GM18870 (cell line): ENCODE measurements around the gene TOR1A.
A peak's percentile ranks its signal among the peaks of the same experiment; 100 is the strongest.
"Not testable (repeated sequence)": the region's sequence is repeated elsewhere in the genome, so short reads cannot be mapped to it uniquely, and the experiment has no call there.

Experiments used
- ATAC-seq: cut with Tn5 transposase; IDR thresholded peaks from one replicate; pipeline ENCODE4 v1.9.1; 2021; ENCODE audit warnings: moderate library complexity; ENCODE audit not compliant: unreplicated experiment

The TOR1A gene

DNA sequence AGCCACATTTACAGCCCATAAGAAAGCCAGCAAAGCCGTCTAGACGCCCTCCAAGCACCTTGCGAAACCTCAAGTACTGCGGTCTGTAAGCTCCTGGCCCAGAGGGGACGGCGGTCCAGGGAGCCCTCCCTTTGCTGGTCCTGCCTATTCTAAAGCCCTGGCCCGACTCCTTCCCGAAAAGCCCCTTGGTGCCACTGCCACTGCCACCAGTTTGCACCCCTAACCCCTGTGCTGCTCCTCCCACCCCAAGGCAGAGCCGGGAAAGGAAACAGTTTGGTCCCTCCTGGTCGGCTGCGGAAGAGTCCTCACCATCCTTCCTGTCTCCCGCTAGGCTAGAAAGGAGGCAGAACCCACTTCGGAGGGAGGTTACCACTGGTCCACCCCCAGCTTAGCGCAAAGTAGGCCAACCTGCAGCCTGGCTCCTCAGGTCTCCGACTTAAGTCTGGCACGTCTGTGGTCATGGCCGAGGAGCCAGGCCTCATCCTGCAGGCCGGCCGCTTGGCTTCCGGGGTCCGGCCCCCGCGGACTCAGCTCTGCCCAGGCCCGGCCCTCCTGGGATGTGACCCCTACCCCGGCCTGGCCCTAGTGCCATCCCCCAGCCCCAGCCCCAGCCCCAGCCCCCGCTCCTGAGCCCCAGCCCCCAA is 916 bp downstream of the TOR1A start:
- ATAC-seq: no peak

DNA sequence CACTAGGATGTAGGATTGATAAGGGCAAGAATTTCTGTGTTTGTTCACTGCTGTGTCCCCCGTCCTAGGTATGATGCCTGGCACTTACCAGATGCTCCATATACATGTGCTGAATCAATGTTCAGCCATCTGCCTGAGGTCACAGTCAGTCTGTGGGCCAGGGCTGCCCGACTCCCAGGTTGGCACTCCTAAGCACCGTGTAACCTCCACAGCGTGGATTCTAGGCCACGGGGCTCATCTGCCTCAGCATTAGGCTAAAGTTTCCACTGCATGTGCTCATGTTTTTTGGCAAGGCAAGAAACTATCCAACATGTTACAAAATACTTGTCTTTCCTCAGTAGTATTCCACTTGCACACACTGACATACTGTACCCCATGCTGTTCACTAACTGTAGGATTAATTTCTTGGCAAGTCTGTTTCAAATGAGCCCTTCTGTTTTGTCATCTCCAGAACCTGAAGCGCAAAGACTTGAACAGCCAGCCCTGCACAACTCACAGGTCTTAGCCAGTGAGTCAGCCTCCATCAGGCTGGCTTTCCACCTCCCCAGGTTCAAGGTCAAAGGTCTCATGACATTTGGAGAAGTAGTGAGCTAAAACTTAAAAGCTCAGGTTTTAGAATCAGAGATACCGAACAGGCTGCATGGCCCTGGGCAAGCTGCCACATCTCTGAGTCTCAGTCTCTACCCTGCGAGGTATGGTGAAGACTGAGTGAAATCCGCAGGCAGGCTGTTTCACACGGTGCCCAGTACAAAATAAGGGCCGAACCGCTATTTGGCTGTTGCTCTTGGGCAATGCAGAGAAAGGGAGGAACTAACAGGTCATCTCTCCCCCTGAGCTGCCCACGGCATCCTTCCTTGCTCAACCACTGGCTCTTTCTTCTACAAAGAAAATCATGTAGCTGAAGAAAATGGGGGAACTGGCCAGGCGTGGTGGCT is 7.2 kb downstream of the TOR1A start:
- ATAC-seq: no peak

DNA sequence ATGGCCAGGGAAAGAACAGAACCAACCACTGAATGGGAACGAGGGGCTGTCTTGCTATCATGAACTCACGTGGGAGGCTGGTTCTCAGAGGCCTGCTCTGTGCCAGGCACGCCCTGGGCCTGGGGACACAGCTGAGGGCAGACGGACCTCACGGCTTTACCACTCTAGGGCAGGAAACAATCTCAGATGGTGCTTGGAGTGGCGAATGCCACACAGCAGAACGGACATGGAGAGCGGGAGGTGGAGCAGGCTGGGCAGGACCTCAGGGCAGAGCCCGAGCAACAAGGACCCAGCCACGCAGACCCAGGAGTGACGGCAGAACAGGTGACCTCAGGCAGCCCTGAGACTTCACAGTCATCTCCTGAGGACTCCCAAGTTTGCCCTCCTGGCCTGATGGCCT is 8.7 kb downstream of the TOR1A start:
- no peak for ATAC-seq

DNA sequence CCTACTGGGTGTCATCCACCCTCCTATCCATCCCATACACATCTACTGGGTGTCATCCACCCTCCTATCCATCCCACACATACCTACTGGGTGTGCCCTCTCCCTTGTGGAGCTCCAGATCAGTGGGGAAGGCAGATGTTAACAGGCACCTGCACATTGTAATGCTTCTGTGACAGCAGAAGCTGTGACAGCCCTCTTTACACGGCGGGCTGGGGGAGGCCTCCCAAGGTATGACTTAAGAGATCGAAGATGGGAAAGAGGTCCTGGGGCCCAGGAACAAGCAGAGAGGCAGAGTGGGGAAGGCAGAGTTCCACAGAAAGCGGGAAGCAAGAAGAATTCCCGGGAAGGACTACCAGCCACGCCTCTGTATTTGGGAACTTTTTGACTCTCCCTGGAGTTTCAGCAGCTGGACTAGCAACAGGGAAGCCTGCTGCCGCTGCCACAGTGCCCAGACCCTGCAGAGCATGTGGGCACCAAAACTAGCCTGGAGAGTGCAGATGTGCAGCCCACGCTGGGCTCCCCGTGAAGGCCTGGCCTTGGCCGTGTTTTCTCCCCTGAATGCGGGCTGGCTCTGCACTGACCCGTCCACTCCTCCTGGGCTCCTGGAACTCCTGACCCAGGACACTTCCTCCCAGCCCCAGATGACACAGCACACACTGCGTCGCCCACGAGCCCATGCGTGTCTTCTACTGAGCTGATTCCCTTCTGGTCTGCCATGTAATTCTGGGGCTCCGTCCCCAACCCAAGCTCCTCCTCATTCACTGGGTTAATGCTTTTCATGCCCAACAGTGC is 9.3 kb downstream of the TOR1A start:
- ATAC-seq: no peak

DNA sequence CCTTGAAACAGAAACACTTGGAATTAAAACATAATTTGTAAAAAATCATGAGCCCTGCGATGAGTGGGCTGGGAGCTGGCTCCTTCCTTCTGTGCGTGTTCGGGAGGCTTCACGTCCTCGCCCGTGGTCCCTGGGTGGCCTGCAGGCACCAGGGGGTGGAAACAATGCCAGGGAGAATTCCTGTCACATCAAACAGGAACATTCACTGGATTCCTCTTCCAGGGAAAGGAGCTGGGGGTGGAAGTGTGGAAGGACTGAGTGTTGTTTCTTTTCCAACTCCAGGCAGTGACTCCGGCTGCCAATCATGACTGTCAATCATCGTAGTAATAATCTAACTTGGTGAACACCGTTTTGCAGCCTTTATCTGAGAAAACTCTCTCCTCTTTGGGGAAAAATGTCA is 10.3 kb downstream of the TOR1A start:
- ATAC-seq: no peak

DNA sequence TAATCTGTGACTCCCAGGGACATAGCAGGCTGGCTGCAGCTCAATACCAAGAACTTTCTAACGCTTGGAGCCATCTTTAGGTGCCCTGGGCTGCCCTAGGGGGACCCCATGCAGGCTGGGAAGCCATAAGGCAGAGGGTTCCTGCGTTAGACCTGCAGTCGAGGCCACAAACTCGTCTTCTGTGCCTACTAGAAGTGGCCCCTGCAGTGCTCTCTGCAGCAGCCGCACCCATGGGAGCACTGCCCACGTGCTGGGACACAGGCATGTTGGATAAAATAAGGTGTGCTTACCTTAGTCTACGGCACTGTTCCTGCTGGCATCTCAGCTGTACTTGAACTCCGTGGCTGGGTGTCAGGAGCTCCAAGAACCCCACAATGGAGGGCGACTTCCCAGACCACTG is 11.6 kb downstream of the TOR1A start:
- ATAC-seq: no peak

DNA sequence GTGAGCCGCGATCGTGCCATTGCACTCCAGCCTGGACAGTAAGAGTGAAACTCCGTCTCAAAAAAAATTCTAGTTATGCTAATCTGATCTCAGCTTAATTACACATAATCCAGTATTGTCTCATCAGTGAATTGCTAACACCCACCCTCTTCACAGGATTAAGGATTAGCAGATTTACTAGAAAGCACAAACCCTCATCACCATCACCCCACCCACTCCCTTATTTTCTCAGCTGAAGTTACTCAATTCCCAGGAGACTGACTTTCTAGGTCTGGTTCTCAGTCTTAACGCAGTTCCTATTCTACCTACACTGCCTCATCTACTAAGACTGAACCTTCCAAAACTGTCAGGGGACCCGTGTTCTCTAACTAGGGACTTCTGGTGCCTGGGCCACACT is 12.0 kb downstream of the TOR1A start:
- ATAC-seq: no peak

DNA sequence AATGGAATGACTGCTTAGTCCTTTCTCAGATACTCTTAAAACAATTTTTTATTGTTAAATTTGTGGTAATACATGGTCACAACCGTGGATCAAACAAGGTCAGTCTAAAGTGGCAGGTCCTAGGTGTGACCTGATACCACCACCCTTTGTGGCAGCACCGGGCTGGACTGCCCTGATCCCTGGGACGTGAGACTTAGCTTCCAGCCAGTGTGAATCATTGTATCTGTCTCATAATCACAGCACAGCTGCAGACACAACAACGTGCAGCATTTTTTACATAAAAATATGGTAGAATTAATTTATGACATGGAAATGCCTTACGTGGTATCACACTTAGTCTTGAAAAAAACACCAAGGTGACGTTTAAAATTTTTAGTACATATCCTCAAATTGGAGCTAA is 13.1 kb downstream of the TOR1A start:
- ATAC-seq: no peak

DNA sequence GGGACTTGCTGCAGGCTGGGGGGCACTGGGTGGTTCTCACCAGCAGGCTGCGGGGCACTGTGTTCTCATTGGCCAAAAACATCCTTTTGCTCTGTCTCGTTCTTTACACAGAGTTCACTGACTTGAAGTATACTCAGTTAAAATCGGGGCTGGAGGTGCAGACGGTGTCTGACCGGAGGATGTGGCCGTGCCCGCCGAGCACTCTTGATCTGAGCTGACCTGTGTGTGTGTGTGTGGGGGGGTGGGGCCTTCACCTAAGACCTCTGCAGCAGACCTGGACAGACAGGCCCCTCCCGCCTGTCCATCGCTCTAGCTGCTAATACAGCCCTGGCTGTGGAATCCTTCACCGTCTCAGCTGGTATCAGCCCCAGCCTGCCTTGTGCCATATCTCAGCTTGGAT is 13.8 kb downstream of the TOR1A start:
- no peak for ATAC-seq

DNA sequence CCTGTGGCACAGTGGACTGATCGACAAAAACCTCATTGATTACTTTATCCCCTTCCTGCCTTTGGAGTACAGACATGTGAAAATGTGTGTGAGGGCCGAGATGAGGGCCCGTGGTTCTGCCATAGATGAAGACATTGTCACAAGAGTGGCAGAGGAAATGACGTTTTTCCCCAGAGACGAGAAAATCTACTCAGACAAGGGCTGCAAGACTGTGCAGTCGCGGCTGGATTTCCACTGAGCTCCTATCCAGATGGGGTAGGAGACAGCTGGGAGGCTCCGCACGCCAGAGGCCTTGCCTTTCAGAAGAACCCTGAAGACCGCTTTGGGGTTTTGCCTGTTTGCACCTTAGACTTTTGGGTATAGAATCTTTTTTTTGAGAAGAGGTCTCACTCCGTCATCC is 14.6 kb downstream of the TOR1A start:
- no peak for ATAC-seq

DNA sequence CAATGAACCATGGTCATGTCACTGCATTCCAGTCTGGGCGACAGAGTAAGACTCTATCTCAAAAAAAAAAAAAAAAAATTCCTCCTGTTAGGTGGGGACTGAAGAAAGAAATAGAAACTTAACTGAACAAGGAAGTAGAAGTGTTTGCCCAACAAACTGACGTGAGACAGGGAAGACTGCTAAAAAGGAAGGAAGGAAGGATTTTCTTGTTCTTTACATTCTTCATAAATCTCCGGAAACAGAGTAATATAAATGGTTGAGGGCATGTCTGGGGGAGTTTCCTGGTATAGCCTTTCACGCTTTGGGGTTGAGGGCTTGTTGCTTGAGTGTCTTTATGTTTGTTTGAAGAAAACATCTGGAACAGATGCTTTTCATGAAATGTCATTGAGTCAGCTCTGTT is 17.9 kb downstream of the TOR1A start:
- ATAC-seq: no peak

DNA sequence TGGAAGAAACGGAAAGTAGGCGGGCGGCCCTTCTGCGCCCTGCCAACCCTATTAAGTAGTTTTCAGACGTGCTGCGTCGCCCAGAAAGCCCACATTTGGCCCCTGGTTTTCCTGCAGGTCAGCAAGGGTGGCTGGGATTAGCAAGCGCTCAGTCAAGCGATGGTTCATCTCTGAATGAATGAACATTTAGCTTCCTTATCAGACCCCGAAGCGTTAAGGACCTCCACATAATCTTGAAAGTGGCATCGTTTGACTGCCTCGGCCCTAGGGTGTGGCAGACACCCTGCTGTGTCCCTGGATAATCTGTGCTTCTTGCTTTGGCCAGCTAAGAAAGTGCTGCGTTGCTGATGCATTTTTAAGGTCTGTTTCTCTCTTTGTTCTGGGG is 20.3 kb downstream of the TOR1A start:
- ATAC-seq: no peak

DNA sequence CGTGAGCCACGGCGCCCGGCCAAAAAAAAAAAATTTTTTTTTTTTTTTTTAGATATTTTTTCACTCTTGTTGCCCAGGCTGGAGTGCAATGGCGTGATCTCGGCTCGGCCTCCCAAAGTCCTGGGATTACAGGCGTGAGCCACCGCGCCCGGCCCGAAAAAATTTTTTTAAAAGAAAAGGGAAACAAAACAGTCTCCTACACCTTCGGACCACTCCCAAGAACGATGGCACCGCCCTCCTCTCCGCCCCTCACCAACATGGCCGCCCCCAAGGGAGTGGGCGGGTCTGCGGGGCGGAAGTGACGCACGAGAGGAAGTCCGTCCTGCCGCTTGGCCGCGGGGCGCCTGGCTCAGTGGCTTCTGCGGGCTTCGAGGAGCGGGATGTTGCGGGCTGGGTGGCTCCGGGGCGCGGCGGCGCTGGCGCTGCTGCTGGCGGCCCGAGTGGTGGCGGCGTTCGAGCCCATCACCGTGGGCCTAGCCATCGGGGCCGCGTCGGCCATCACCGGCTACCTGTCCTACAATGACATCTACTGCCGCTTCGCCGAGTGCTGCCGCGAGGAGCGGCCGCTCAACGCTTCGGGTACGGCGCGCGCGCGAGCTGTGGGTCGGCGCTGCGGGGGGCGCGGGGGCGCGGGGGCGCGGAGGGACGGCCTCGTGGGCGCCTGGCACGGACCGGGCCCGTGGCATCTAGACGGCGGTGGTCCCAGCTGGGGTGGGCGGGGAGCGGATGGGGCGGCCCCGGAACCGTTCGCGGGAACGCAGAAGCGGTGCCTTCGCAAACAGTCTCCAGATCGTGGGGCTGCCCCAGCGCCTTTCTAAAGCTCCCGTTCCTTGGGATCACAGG is 20.9 kb downstream of the TOR1A start, which contains the start of gene TOR1B:
TOR1B (plus strand) TSS at position 352 of the 843 bp plus-strand sequence; CDS start at position 381, 29 bp downstream.
- peak; percentile 59 for ATAC-seq

DNA sequence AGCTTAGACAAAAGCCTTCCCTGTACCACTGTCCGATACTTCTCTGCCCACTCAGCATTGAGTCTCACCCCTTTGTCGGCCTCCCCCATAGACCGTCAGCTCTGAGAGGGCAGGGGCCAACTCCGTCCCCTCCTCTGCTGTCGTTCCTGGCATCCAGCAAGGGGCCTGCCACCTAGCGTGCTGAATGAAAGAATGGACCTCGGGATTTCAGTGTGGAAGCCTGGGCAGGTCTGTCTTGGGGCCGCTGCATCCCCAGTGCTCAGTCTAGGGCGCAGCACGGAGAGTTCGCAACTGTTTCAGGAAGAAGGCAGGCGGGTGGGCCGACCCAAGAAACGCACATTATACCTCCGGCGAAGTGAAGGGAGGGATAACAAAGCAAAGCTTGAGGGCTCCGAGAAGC is 22.4 kb downstream of the TOR1A start:
- no peak for ATAC-seq

DNA sequence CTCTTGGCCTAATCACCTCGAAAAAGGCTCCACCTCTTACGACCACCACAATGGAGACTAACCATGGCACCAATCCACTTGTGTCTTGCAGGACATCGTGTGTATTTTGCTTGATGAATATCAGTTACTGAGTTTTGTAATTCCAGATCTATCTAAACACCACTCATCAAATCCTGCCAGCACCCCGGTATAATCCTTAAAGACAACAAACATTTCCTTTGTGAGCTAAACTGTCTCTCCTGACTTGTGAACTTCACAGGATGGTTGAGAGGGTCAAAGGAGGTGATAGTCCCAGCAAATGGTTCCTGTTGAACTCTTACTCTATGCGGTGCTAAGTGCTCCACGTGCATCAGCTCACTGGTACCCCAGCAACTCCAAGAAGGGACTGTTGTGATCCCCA is 25.0 kb downstream of the TOR1A start:
- ATAC-seq: no peak

DNA sequence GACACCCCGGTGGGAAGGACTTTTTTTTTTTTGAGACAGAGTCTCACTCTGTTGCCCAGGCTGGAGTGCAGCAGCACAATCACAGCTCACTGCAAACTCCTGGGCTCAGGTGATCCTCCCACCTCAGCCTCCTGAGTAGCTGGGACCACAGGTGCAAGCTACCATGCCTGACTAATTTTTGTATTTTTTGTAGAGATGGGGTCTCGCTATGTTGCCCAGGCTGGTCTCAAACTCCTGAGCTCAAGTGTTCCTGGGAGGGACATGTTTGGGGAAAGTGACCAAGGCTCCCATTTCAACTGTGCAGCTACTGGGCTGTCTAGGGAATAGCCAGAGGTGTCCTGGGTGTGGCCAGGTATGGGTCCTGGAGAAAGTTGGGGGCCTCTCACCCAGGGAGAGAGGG is 27.9 kb downstream of the TOR1A start:
- not testable (repeated sequence) for ATAC-seq

DNA sequence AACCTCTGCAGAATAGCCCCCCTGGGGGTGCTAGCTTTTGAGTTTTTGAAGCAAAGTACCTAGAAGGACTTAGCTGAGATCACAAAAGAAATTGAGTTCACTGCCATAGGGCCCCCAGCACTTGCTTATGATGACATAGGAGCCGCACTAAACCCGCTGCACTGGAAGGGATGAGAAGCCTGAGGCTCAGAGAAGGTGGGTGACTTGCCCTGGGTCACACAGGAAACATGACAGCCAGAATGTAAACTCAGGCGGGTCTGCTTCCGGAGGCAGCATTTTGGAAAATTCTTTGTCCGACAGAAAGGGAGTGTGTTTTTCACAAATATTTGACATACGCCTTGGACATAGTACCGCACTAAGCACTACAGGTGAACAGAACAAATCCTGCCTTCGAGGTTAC is 29.4 kb downstream of the TOR1A start:
- no peak for ATAC-seq

DNA sequence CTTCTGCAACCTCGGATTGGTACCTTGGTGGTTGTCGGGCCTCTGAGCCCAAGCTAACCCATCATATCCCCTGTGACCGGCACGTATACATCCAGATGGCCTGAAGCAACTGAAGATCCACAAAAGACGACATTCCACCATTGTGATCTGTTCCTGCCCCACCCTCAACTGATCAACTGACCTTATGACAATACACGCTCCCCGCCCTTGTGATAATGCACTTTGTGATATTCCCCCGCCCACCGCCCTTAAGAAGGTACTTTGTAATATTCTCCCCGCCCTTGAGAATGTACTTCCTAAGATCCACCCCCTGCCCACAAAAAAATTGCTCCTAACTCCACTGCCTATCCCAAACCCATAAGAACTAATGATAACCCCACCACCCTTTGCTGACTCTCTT is 37.5 kb downstream of the TOR1A start:
- ATAC-seq: no peak

DNA sequence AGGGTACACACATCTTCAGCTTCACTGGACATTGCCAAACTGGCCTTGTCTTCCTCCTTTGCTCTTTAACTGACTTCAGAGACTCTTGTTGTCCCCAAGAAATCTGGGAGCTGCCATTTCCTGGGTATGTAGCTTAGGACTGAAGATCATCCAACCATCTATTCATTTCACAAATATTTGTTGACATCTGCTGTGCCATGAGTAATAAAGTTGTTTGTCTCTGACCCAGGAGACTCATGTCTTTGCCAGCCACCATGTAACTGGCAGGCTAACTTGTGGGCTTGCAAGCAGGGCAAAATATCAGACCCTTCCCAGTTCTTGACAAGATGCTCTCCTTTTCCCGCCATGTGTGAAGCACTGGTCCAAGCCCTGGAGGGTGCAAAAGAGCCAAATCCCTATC is 38.1 kb downstream of the TOR1A start:
- no peak for ATAC-seq

DNA sequence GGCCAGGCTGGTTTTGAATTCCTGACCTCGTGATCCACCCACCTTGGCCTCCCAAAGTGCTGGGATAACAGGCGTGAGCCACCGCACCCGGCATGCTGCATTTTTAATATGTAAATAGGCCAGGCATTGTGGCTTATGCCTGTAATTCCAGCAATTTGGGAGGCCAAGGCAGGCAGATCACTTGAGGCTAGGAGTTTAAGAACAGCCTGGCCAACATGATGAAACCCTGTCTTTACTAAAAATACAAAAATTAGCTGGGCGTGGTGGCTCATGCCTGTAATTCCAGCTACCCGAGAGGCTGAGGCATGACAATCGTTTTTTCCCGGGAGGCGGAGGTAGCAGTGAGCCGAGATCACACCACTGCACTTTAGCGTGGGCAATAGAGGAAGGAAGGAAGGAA is 39.0 kb downstream of the TOR1A start:
- not testable (repeated sequence) for ATAC-seq
